Panc1 (cell line): ENCODE results near the gene SHC3. TPM values are rescaled to one million over a fixed set of nuclear protein-coding genes. Genes with fewer than 3 reads are reported as not detected.

Experiments used
- ATAC-seq: fragments of 200-7000 bp; cut with Tn5 transposase; 2 replicates; pipeline ENCODE4 v1.9.1; 2020; ENCODE audit warnings: mild to moderate bottlenecking, moderate library complexity
- BruUV-seq: library from RNA; stranded (reverse); fragments of 400-500 nt; replicated peaks from 2 replicates; lab custom pipeline; 2021; lab: Mats Ljungman, UMichigan
- CTCF ChIA-PET: fragments of 300-600 bp; sonication (Branson Sonifier 250); formaldehyde crosslinking; loops from one replicate; lab custom pipeline; 2022; ENCODE audit warnings: antibody characterized with exemption; lab: Charles Lee
- POLR2A ChIA-PET: fragments of 300-600 bp; sonication (Branson Sonifier 250); formaldehyde crosslinking; loops from one replicate; lab custom pipeline; 2022; ENCODE audit warnings: antibody characterized with exemption; lab: Charles Lee
- DNase-seq: peaks from one replicate; pipeline ENCODE4 v3.0.0-alpha.2; 2010; ENCODE audit warnings: low read depth, low spot score
- H3K27ac ChIP-seq: 2 replicates; pipeline ENCODE4 v1.5.1; 2011; ENCODE audit warnings: mild to moderate bottlenecking, low read length, inconsistent platforms
- H3K27me3 ChIP-seq: fragments of 200-500 bp; sonication (Bioruptor generic); 2 replicates; pipeline ENCODE4 v1.6.0; 2014; ENCODE audit warnings: low read length, inconsistent platforms; ENCODE audit not compliant: control insufficient read depth, insufficient read depth
- H3K36me3 ChIP-seq: fragments of 200-500 bp; sonication (Bioruptor generic); 2 replicates; pipeline ENCODE4 v1.5.1; 2014; ENCODE audit warnings: inconsistent platforms, mild to moderate bottlenecking, low read length, moderate library complexity; ENCODE audit not compliant: control insufficient read depth, insufficient read depth
- H3K4me1 ChIP-seq: 2 replicates; pipeline ENCODE4 v1.5.1; 2011; ENCODE audit warnings: inconsistent platforms, mild to moderate bottlenecking, low read length, moderate library complexity; ENCODE audit not compliant: control insufficient read depth, insufficient read depth
- H3K4me3 ChIP-seq, 2 experiments: 2 replicates each; pipeline ENCODE4 v1.5.1; 2011 to 2012; ENCODE audit warnings: low read depth in 2 of 2, low read length in 2 of 2, mild to moderate bottlenecking in 2 of 2, inconsistent platforms in 1 of 2, moderate library complexity in 1 of 2
- H3K9me3 ChIP-seq: fragments of 200-500 bp; sonication (Bioruptor generic); 2 replicates; pipeline ENCODE4 v1.5.1; 2014; ENCODE audit warnings: low read depth, mild to moderate bottlenecking, inconsistent platforms, low read length, moderate library complexity; ENCODE audit not compliant: control insufficient read depth, insufficient read depth
- POLR2AphosphoS5 ChIP-seq: IDR thresholded peaks from 2 replicates; pipeline ENCODE4 v1.6.1; 2012; ENCODE audit warnings: mild to moderate bottlenecking, low read depth, low read length, moderate library complexity
- REST ChIP-seq, 2 experiments: IDR thresholded peaks; 2 replicates each; pipeline ENCODE4 v1.6.1; 2011 to 2012; ENCODE audit warnings: low read depth in 2 of 2, control low read depth in 1 of 2, low read length in 1 of 2, mild to moderate bottlenecking in 1 of 2, moderate library complexity in 1 of 2; ENCODE audit not compliant: insufficient read depth in 1 of 2
- SIN3A ChIP-seq: IDR thresholded peaks from 2 replicates; pipeline ENCODE4 v1.6.1; 2012; ENCODE audit warnings: low read depth, mild to moderate bottlenecking, low read length, moderate library complexity, borderline replicate concordance; ENCODE audit not compliant: insufficient read depth
- TCF7L2 ChIP-seq: IDR thresholded peaks from 2 replicates; pipeline ENCODE4 v1.6.1; 2011; ENCODE audit warnings: mild to moderate bottlenecking, low read depth, low read length, inconsistent platforms
- in situ Hi-C: cut with HindIII; loops from 2 replicates; pipeline ENCODE4 v1.10.0; 2016; ENCODE audit warnings: low sequenced_read_pairs, low pct_unique_long_range_greater_than_20kb
- intact Hi-C: fragments of 100-400 bp; cut with micrococcal nuclease; formaldehyde crosslinking; loops from one replicate; pipeline ENCODE4 v1.10.0; 2022; ENCODE audit not compliant: unreplicated experiment
- total RNA-seq: library from RNA; stranded (reverse); gene quantifications from one replicate; pipeline ENCODE4 v1.2.1, GENCODE V29; 2021; ENCODE audit not compliant: unreplicated experiment
- TF ChIP-seq, protein P1 (sequence below): fragments of 450-650 bp; IDR thresholded peaks from 2 replicates; pipeline ENCODE4 v1.5.1; 2017; ENCODE audit warnings: mild to moderate bottlenecking

Gene SHC3
- total RNA-seq, 1 experiment from 2014 or later: 1.7 TPM

GRCh38 chr9:89113851-89114250, 64.8 kb downstream of the SHC3 start:
- in situ Hi-C loops: no loop called here
- intact Hi-C loops: no loop called here
- H3K4me3 ChIP-seq: no peak overlapping the region
- BruUV-seq: no TSS peak
- H3K9me3 ChIP-seq: no peaks in the 10 kb centered on the region
- DNase-seq (no peak), ATAC-seq (no peak)
- no peak overlapping the region for H3K27ac ChIP-seq
- POLR2A ChIA-PET: no interaction called here
- TF ChIP-seq REST (IDR thresholded peaks at IDR 0.05; ENCODE audit: insufficient read depth in 1 of 2, low read depth in 2 of 2, low read length in 1 of 2) (no peak), TCF7L2 (no peak), POLR2AphosphoS5 (no peak), SIN3A (no peak)
- H3K4me1 ChIP-seq: no peaks in the 10 kb centered on the region
- no peaks in the 10 kb centered on the region for H3K36me3 ChIP-seq
- CTCF ChIA-PET: no interaction called here
- H3K27me3 ChIP-seq: no peaks in the 10 kb centered on the region

DNA sequence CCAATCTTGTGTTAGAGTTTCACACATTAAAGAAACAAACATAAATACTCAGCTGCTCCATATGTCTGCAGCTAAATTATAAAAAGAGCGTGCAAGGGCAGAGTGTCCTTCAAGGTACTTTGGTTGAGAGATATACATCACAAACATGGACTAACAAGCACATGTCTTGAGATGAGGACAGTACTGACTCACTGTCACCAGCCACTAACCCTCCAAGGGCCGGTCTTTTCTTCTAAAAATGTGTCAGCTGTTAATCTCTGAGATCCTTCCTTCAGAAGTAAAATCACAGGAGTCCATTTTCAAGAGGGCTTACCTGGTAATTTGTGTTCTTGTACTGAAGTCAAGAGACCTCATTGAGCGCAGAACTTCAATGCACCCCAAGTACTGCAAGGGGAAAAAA, 66.4 kb downstream of the SHC3 start:
- in situ Hi-C loops: no loop called here
- POLR2A ChIA-PET: no interaction called here
- Histone ChIP-seq H3K36me3 (no peaks in the 10 kb centered on the region), H3K4me3 (no peak overlapping the region), H3K27ac (no peak overlapping the region), H3K9me3 (no peaks in the 10 kb centered on the region), H3K27me3 (no peaks in the 10 kb centered on the region), H3K4me1 (no peaks in the 10 kb centered on the region)
- intact Hi-C loops: no loop called here
- CTCF ChIA-PET: no interaction called here
- TF ChIP-seq POLR2AphosphoS5 (no peak), SIN3A (no peak), TCF7L2 (no peak), REST (IDR thresholded peaks at IDR 0.05; ENCODE audit: insufficient read depth in 1 of 2, low read depth in 2 of 2, low read length in 1 of 2) (no peak)
- TF ChIP-seq, protein P1, sequence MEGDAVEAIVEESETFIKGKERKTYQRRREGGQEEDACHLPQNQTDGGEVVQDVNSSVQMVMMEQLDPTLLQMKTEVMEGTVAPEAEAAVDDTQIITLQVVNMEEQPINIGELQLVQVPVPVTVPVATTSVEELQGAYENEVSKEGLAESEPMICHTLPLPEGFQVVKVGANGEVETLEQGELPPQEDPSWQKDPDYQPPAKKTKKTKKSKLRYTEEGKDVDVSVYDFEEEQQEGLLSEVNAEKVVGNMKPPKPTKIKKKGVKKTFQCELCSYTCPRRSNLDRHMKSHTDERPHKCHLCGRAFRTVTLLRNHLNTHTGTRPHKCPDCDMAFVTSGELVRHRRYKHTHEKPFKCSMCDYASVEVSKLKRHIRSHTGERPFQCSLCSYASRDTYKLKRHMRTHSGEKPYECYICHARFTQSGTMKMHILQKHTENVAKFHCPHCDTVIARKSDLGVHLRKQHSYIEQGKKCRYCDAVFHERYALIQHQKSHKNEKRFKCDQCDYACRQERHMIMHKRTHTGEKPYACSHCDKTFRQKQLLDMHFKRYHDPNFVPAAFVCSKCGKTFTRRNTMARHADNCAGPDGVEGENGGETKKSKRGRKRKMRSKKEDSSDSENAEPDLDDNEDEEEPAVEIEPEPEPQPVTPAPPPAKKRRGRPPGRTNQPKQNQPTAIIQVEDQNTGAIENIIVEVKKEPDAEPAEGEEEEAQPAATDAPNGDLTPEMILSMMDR: no peak
- BruUV-seq: no TSS peak
- DNase-seq (no peak), ATAC-seq (no peak)
